Lung (tissue), 12 donors: ENCODE data around the gene TULP3. TPM values are rescaled to one million over a fixed set of nuclear protein-coding genes. Genes with fewer than 3 reads are reported as not detected.
A peak's percentile ranks its signal among the peaks of the same experiment; 100 is the strongest.

ENCODE experiments used
- ATAC-seq: fragments of 200-7000 bp; cut with Tn5 transposase; one replicate; pipeline ENCODE4 v1.9.1; 2020; ENCODE audit warnings: moderate number of reproducible peaks; ENCODE audit not compliant: insufficient read depth, low FRiP score
- DNase-seq, 3 donors: peaks; one replicate each; pipeline ENCODE4 v3.0.0-alpha.2; 2013 to 2017
- H3K27ac ChIP-seq, 2 donors: one replicate each; pipeline ENCODE4 v1.5.1; 2013; ENCODE audit warnings: mild to moderate bottlenecking in 2 of 2, moderate library complexity in 2 of 2, control low read depth in 1 of 2, inconsistent platforms in 1 of 2, low read depth in 1 of 2, low read length in 1 of 2
- H3K27me3 ChIP-seq, 3 donors: one replicate each; pipeline ENCODE4 v1.5.1; 2013; ENCODE audit warnings: low read length in 2 of 3; ENCODE audit not compliant: control insufficient read depth in 3 of 3, insufficient read depth in 3 of 3
- H3K36me3 ChIP-seq, 4 donors: one replicate each; pipeline ENCODE4 v1.5.1; 2013; ENCODE audit warnings: low read length in 4 of 4, mild to moderate bottlenecking in 1 of 4, moderate library complexity in 1 of 4; ENCODE audit not compliant: control insufficient read depth in 4 of 4, insufficient read depth in 4 of 4
- H3K4me1 ChIP-seq, 5 donors: one replicate each; pipeline ENCODE4 v1.5.1; 2013; ENCODE audit warnings: low read length in 5 of 5, mild to moderate bottlenecking in 2 of 5, moderate library complexity in 1 of 5; ENCODE audit not compliant: control insufficient read depth in 5 of 5, insufficient read depth in 5 of 5
- H3K4me3 ChIP-seq: one replicate; pipeline ENCODE4 v1.5.1; 2013; ENCODE audit warnings: mild to moderate bottlenecking, control low read depth, moderate library complexity
- H3K9ac ChIP-seq, 2 donors: one replicate each; pipeline ENCODE4 v1.5.1; 2013; ENCODE audit warnings: low read length in 2 of 2, control low read depth in 1 of 2; ENCODE audit not compliant: insufficient read depth in 1 of 2
- H3K9me3 ChIP-seq, 4 donors: one replicate each; pipeline ENCODE4 v1.5.1; 2013; ENCODE audit warnings: low read length in 3 of 4, mild to moderate bottlenecking in 1 of 4, moderate library complexity in 1 of 4; ENCODE audit not compliant: control insufficient read depth in 4 of 4, insufficient read depth in 3 of 4
- WGBS, 2 donors: extraction: QIAGEN DNeasy Blood & Tissue Kit; methylation state at CpG; one replicate each; pipeline ENCODE4 v1.1.7; 2013; 5-methylcytosine and 5-hydroxymethylcytosine counted together
- polyA plus RNA-seq, 2 donors: library from polyadenylated mRNA; stranded (reverse); fragments of 200-250 nt; gene quantifications; one replicate each; pipeline ENCODE4 v1.2.1, GENCODE V29; 2013
- total RNA-seq, 2 donors: library from RNA; depleted of rRNA in 1 of 2; stranded (reverse); fragments of >200 nt in 1 of 2; gene quantifications; one replicate each; pipeline ENCODE4 v1.2.1, GENCODE V29; 2014 to 2021
- TF ChIP-seq, protein P1 (sequence below): IDR thresholded peaks from 2 replicates; pipeline ENCODE4 v1.5.1; 2012; ENCODE audit warnings: mild to moderate bottlenecking; ENCODE audit errors: control extremely low read depth, extremely low read depth
- donor health status: control.
- donor health status: control.
- donor health status: Bipolar disorder and iron deficiency.
- donor health status: healthy.
- donor health status: DM: yes; HTN: yes; CAD: no.

The TULP3 gene
- total and polyA plus RNA-seq, 4 donors, result 7.4 to 30.7 (median 13.2) TPM

DNA sequence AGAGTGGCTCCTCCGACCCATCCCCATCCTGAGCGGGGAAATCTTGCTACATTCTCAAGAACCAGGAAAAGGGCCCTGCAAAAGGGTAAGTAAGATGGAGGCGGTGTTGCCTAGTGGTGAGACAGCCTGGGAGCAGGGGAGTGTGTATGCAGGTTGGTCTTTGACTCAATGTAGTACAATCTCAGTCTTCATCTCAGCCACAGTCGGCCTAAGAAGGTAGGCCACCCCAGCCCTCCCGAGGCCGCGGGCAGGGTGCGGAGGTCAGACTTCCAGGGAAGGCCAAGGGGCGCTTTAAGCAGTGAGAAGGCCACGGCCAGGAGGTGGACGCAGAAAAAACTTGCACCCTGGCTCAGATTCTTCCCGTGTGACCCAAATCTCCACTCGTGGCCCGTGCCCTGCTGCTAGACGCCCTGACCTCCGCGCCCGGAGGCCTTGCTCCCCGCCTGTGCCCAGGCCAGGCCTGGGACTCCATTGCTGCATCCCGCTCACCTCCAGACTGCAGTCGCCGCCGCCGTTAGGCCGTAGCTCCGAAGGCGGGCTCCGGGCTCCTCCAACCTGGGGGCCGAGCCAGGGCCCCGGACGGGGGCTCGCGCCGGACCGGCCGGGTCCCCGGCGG, 14.2 kb upstream of the TULP3 start:
- peak overlapping the region; percentile 32 to 37 for H3K9ac ChIP-seq
- TF ChIP-seq, protein P1, sequence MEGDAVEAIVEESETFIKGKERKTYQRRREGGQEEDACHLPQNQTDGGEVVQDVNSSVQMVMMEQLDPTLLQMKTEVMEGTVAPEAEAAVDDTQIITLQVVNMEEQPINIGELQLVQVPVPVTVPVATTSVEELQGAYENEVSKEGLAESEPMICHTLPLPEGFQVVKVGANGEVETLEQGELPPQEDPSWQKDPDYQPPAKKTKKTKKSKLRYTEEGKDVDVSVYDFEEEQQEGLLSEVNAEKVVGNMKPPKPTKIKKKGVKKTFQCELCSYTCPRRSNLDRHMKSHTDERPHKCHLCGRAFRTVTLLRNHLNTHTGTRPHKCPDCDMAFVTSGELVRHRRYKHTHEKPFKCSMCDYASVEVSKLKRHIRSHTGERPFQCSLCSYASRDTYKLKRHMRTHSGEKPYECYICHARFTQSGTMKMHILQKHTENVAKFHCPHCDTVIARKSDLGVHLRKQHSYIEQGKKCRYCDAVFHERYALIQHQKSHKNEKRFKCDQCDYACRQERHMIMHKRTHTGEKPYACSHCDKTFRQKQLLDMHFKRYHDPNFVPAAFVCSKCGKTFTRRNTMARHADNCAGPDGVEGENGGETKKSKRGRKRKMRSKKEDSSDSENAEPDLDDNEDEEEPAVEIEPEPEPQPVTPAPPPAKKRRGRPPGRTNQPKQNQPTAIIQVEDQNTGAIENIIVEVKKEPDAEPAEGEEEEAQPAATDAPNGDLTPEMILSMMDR, result no peak
- 4 to 6% methylated on average over 32 to 38 of the region's 38 CpGs for WGBS, 2 donors
- H3K4me3 ChIP-seq, result peak overlapping the region; percentile 46
- no peak overlapping the region for H3K27ac ChIP-seq
- H3K36me3 ChIP-seq, result peaks cover 0 to 7% (median 3%) of the 10 kb centered on the region in 4 donors
- no peaks in the 10 kb centered on the region for H3K9me3 ChIP-seq
- DNase-seq, result peak in 2 of 3 donors; percentile 14 to 22
- H3K27me3 ChIP-seq, result no peaks in the 10 kb centered on the region
- peak; percentile 25 for ATAC-seq
- peaks cover 0 to 16% (median 6%) of the 10 kb centered on the region in 5 donors for H3K4me1 ChIP-seq

DNA sequence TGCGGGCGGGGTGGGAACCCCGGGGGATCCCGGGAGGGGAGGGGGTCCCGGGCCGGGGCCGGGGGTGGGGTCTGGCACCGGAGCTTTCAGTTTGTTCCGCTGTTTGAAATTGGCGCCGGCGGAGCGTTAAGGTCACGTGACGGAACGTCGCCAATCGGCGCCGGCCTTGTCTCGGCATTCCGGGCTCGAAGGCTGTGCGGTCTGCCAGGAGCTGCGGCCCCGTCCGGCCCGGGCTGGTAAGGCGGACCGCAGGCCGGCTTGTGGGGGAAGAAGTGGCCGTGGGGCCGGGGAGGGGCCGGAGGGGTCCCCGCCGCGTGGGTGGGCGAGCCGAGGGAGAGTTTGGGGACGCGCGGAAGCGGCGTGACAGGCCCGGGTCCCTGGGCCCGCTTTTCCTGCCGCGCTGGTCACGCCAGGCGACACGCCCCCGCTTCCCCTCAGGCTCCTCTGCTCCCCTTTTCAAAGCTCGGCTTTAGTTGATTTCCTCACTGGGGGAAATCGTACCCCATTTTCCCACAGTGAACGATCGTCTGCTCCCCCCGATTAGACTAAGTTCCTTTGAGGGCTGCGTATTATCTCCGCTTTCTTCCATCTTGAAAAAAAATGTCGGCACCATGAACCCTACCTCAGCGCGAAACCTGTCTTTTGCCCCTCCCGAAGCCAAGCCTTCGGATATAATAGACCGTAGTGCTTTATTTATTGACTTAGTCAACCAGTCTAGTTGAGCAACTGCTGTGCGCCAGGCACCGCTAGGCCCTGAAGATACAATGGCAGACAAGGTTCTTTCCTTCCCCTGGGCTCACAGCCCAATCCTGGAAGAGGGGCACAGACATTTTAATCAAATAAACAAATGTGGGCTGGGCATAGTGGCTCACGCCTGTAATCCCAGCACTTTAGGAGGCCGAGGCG, 13.4 kb upstream of the TULP3 start, which contains the start of the genes FOXM1 and RHNO1:
Gene FOXM1, minus strand, starts transcription at position 128 of the 906 bp plus-strand sequence. CDS start 2,696 bp downstream, outside the sequence.
Gene RHNO1, plus strand, starts transcription at position 177 of the 906 bp plus-strand sequence. CDS start 8,144 bp downstream, outside the sequence.
- ATAC-seq, result peak; percentile 89
- Histone ChIP-seq H3K4me1 (peaks cover 0 to 16% (median 6%) of the 10 kb centered on the region in 5 donors), H3K27ac (peak within 1 kb of the TSS; percentile 58 to 97), H3K4me3 (peak within 1 kb of the TSS; percentile 80), H3K36me3 (peaks cover 0 to 6% (median 2%) of the 10 kb centered on the region in 4 donors), H3K9ac (peak within 1 kb of the TSS; percentile 89 to 99), H3K9me3 (no peaks in the 10 kb centered on the region), H3K27me3 (no peaks in the 10 kb centered on the region)
- WGBS, 2 donors, result 0 to 1% methylated on average over 66 to 70 of the region's 70 CpGs
- peak; percentile 94 to 96 (median 95) for DNase-seq
- TF ChIP-seq, protein P1, result no peak

DNA sequence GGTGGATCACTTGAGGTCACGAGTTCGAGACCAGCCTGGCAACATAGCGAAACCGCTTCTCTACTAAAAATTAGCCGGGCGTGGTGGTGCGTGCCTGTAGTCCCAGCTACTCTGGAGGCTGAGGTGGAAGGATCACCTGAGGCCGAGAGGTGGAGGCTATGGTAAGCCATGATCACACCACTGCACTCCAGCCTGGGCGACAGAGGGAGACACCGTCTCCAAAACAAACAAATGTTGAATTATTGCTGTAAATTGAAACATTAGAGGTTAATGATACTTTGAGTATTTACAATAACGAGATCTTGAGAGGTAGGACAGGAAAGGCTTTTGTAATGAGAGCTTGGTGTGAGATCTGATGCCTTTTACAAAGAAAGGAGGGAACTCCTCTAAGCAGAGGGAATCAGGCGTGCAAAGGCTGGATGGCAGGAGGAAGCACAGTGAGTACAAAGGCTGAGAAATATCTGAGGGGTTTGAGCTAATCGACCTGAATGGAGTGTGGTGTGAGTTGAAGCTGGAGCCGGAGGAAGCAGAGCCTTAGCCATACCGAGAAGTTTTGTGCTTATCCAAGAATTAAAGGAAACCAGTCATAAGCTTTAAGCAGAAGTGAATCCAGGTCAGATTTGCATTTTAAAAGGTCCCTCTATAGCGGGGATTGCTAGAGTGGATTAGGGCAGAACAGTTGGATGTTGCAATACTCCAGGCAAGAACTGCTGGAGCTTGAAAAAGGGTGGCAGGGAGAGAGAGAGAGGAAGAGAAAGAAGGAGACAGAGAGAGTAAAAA, 12.5 kb upstream of the TULP3 start:
- peaks cover 0 to 6% (median 2%) of the 10 kb centered on the region in 4 donors for H3K36me3 ChIP-seq
- no peaks in the 10 kb centered on the region for H3K9me3 ChIP-seq
- peak overlapping the region; percentile 80 for H3K4me3 ChIP-seq
- peaks cover 0 to 16% (median 6%) of the 10 kb centered on the region in 5 donors for H3K4me1 ChIP-seq
- TF ChIP-seq, protein P1, result no peak
- peak overlapping the region in 1 of 2 donors; percentile 97 for H3K27ac ChIP-seq
- WGBS, 2 donors, result 37 to 43% methylated on average over 16 of the region's 16 CpGs
- no peaks in the 10 kb centered on the region for H3K27me3 ChIP-seq
- DNase-seq (peak; percentile 21 to 82 (median 63)), ATAC-seq (peak; percentile 6)
- peak overlapping the region; percentile 89 to 99 for H3K9ac ChIP-seq
